Trophoblast cell (in vitro differentiated cells and primary cell): ENCODE results near the gene USP11.

Source experiments
- DNase-seq, 2 donors: peaks; one replicate each; pipeline ENCODE4 v3.0.0-alpha.2; 2016
- H2AFZ ChIP-seq: 2 replicates; pipeline ENCODE4 v1.6.1; 2013; ENCODE audit warnings: low read length, moderate library complexity, mild to moderate bottlenecking; ENCODE audit not compliant: insufficient read depth, poor library complexity
- H2AK5ac ChIP-seq: 2 replicates; pipeline ENCODE4 v1.6.1; 2013; ENCODE audit warnings: mild to moderate bottlenecking, low read length
- H2BK120ac ChIP-seq: 2 replicates; pipeline ENCODE4 v1.6.1; 2013; ENCODE audit warnings: low read length, mild to moderate bottlenecking, moderate library complexity; ENCODE audit not compliant: insufficient read depth, poor library complexity
- H2BK12ac ChIP-seq: 2 replicates; pipeline ENCODE4 v1.6.1; 2013; ENCODE audit warnings: mild to moderate bottlenecking, low read length, moderate library complexity
- H2BK5ac ChIP-seq: 2 replicates; pipeline ENCODE4 v1.6.1; 2013; ENCODE audit warnings: low read length, low read depth, moderate library complexity, mild to moderate bottlenecking; ENCODE audit not compliant: poor library complexity
- H3K14ac ChIP-seq: 2 replicates; pipeline ENCODE4 v1.6.1; 2013; ENCODE audit warnings: mild to moderate bottlenecking, low read length
- H3K18ac ChIP-seq: 2 replicates; pipeline ENCODE4 v1.6.1; 2013; ENCODE audit warnings: mild to moderate bottlenecking, low read length
- H3K23ac ChIP-seq: 2 replicates; pipeline ENCODE4 v1.6.1; 2013; ENCODE audit warnings: low read length
- H3K27ac ChIP-seq: 2 replicates; pipeline ENCODE4 v1.5.1; 2013; ENCODE audit warnings: low read depth, mild to moderate bottlenecking, inconsistent platforms, low read length, moderate library complexity
- H3K27me3 ChIP-seq: 2 replicates; pipeline ENCODE4 v1.6.1; 2013; ENCODE audit warnings: inconsistent platforms, mild to moderate bottlenecking, low read length, moderate library complexity; ENCODE audit not compliant: insufficient read depth
- H3K36me3 ChIP-seq, 2 experiments: 1 replicate in 1 of 2; 2 replicates in 1 of 2; pipeline ENCODE4 v1.6.1; 2013; ENCODE audit warnings: low read length in 2 of 2, mild to moderate bottlenecking in 2 of 2, moderate library complexity in 1 of 2; ENCODE audit not compliant: insufficient read depth in 2 of 2, control insufficient read depth in 1 of 2
- H3K4ac ChIP-seq: 2 replicates; pipeline ENCODE4 v1.6.1; 2013; ENCODE audit warnings: low read depth, mild to moderate bottlenecking, low read length, moderate library complexity
- H3K4me1 ChIP-seq, 2 experiments: 1 replicate in 1 of 2; 2 replicates in 1 of 2; pipeline ENCODE4 v1.6.1; 2013; ENCODE audit warnings: low read length in 2 of 2, mild to moderate bottlenecking in 2 of 2, moderate library complexity in 1 of 2; ENCODE audit not compliant: insufficient read depth in 2 of 2, control insufficient read depth in 1 of 2
- H3K4me2 ChIP-seq: 2 replicates; pipeline ENCODE4 v1.6.1; 2013; ENCODE audit warnings: inconsistent platforms, mild to moderate bottlenecking, low read length, moderate library complexity
- H3K4me3 ChIP-seq: 2 replicates; pipeline ENCODE4 v1.5.1; 2013; ENCODE audit warnings: mild to moderate bottlenecking, low read depth, low read length, inconsistent platforms
- H3K79me1 ChIP-seq: one replicate; pipeline ENCODE4 v1.6.1; 2013; ENCODE audit warnings: low read length
- H3K79me2 ChIP-seq: 2 replicates; pipeline ENCODE4 v1.6.1; 2013; ENCODE audit warnings: low read length, mild to moderate bottlenecking; ENCODE audit not compliant: control insufficient read depth, insufficient read depth, poor library complexity
- H3K9ac ChIP-seq: 2 replicates; pipeline ENCODE4 v1.6.1; 2013; ENCODE audit warnings: mild to moderate bottlenecking, low read length
- H3K9me3 ChIP-seq: 2 replicates; pipeline ENCODE4 v1.6.1; 2013; ENCODE audit warnings: low read depth, mild to moderate bottlenecking, control low read depth, inconsistent platforms, low read length; ENCODE audit not compliant: insufficient read depth
- H4K12ac ChIP-seq: 2 replicates; pipeline ENCODE4 v1.6.1; 2013; ENCODE audit warnings: low read depth, mild to moderate bottlenecking, low read length, moderate library complexity
- H4K8ac ChIP-seq: 2 replicates; pipeline ENCODE4 v1.6.1; 2013; ENCODE audit warnings: low read depth, mild to moderate bottlenecking, low read length, moderate library complexity
- H4K91ac ChIP-seq: one replicate; pipeline ENCODE4 v1.6.1; 2013; ENCODE audit warnings: low read depth, mild to moderate bottlenecking, low read length, moderate library complexity
- WGBS: extraction: QIAGEN DNeasy Blood & Tissue Kit; methylation state at CpG from one replicate; pipeline ENCODE4 v1.1.7; 2013; ENCODE audit warnings: missing lambda C conversion rate; ENCODE audit not compliant: insufficient read length, insufficient coverage; ENCODE audit errors: extremely low coverage; 5-methylcytosine and 5-hydroxymethylcytosine counted together

The USP11 gene

DNA sequence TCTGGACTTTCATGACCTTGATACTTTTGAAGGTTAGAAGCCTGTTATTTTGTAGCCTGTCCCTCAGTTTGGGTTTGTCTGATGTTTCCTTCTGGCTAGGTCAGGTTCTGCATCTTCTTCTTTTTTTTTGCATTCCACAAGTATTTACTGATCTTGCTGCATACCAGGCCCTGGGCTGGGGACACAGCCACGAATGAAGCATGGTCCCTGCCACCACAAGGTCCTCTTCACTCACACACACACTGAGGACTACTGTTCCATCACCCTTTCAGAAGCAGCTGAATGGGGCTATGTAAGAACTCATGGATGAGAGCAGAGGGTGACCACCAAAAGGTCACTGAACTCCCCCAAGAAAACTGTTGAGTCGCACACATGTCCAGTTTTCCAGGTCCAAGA, 39.2 kb downstream of the USP11 start:
- no peak overlapping the region for H2BK12ac ChIP-seq
- H3K4ac ChIP-seq, result no peak overlapping the region
- no peak overlapping the region for H4K8ac ChIP-seq
- H2BK5ac ChIP-seq, result no peak overlapping the region
- WGBS, result no CpG with 5 or more reads among the region's 2 CpGs
- DNase-seq, result no peak
- no peak overlapping the region for H3K27ac ChIP-seq
- no peak overlapping the region for H2AFZ ChIP-seq
- H3K4me3 ChIP-seq, result no peak overlapping the region
- H2AK5ac ChIP-seq, result no peak overlapping the region
- H3K4me1 ChIP-seq, result no peaks in the 10 kb centered on the region
- no peak overlapping the region for H2BK120ac ChIP-seq
- no peak overlapping the region for H4K91ac ChIP-seq
- no peak overlapping the region for H3K14ac ChIP-seq
- no peaks in the 10 kb centered on the region for H3K27me3 ChIP-seq
- no peaks in the 10 kb centered on the region for H3K79me2 ChIP-seq
- H3K79me1 ChIP-seq, result no peaks in the 10 kb centered on the region
- no peak overlapping the region for H3K23ac ChIP-seq
- no peak overlapping the region for H3K4me2 ChIP-seq
- no peak overlapping the region for H3K18ac ChIP-seq
- H4K12ac ChIP-seq, result no peak overlapping the region
- H3K9me3 ChIP-seq, result no peaks in the 10 kb centered on the region
- no peaks in the 10 kb centered on the region for H3K36me3 ChIP-seq
- H3K9ac ChIP-seq, result no peak overlapping the region

DNA sequence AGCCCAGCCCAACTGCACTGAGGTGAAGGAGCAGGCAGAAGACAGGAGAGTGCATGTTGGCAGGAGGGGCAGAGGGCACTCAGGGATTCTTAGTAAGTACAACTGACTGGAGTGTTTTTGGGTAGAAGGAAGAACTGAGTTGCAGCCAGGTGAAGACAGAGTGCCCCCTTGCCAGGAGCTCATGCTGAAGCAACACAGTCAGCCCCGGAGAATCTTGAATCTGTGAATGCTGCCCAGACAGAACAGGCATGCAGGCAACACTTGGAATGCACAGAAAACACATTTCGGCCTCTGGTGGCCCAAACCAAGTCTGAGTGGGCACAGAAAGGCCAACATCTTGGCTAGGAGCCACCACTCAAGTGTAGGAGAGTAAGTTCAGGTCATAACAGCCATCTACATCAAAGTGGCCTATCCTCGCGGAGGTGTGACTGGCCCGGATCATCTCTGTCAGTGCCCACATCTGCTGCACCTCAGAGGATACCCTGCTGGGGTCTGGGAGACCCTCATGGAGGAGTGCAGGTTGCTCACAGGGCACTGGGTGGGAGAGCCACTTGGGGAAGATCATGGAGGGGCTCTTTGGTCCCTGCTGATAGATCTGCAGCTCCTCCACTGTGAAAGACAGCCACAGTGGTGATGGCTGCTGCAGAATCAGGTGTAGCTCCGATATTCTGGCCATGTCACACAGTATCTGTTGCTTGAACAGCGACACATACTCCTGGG, 40.4 kb downstream of the USP11 start:
- no peak for DNase-seq
- no peak overlapping the region for H2BK5ac ChIP-seq
- H3K4me3 ChIP-seq, result no peak overlapping the region
- H2BK12ac ChIP-seq, result no peak overlapping the region
- no peaks in the 10 kb centered on the region for H3K4me1 ChIP-seq
- H3K14ac ChIP-seq, result no peak overlapping the region
- H2AK5ac ChIP-seq, result peak overlapping the region; percentile 74
- no peaks in the 10 kb centered on the region for H3K9me3 ChIP-seq
- H3K36me3 ChIP-seq, result no peaks in the 10 kb centered on the region
- H3K4me2 ChIP-seq, result no peak overlapping the region
- H3K27me3 ChIP-seq, result no peaks in the 10 kb centered on the region
- H4K8ac ChIP-seq, result no peak overlapping the region
- no CpG with 5 or more reads among the region's 7 CpGs for WGBS
- no peak overlapping the region for H3K4ac ChIP-seq
- H3K9ac ChIP-seq, result no peak overlapping the region
- H3K79me2 ChIP-seq, result no peaks in the 10 kb centered on the region
- H2AFZ ChIP-seq, result no peak overlapping the region
- H3K79me1 ChIP-seq, result no peaks in the 10 kb centered on the region
- no peak overlapping the region for H4K91ac ChIP-seq
- H4K12ac ChIP-seq, result no peak overlapping the region
- H3K18ac ChIP-seq, result no peak overlapping the region
- H3K23ac ChIP-seq, result no peak overlapping the region
- no peak overlapping the region for H2BK120ac ChIP-seq
- H3K27ac ChIP-seq, result no peak overlapping the region

DNA sequence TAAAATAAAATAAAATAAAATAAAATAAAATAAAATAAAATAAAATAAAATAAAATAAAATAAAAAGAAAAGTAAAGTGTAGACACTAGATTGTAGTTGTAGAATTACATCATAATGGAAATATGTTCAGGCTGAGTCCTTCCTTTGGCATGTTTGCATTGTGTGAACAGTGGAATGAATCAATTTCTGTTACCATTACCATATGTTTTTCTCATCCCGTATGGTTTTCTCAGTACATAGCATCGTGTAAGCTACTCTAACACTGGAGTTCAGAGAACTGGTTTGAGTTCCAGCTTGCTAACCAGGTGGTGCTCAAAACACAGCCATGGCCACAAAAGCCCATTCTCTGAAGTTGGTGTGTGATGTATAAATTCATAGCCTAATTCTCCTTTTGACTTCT, 45.9 kb downstream of the USP11 start:
- H4K12ac ChIP-seq, result no peak overlapping the region
- no peak overlapping the region for H3K9ac ChIP-seq
- no peaks in the 10 kb centered on the region for H3K9me3 ChIP-seq
- H3K18ac ChIP-seq, result no peak overlapping the region
- H2AK5ac ChIP-seq, result no peak overlapping the region
- no peaks in the 10 kb centered on the region for H3K27me3 ChIP-seq
- H3K27ac ChIP-seq, result no peak overlapping the region
- WGBS, result no CpG with 5 or more reads among the region's 2 CpGs
- no peak overlapping the region for H2BK12ac ChIP-seq
- no peak overlapping the region for H2BK5ac ChIP-seq
- no peak overlapping the region for H3K14ac ChIP-seq
- no peak overlapping the region for H2BK120ac ChIP-seq
- H3K4ac ChIP-seq, result no peak overlapping the region
- no peak overlapping the region for H3K23ac ChIP-seq
- H3K4me2 ChIP-seq, result no peak overlapping the region
- no peak overlapping the region for H3K4me3 ChIP-seq
- no peak overlapping the region for H2AFZ ChIP-seq
- no peaks in the 10 kb centered on the region for H3K79me2 ChIP-seq
- H4K91ac ChIP-seq, result no peak overlapping the region
- H3K79me1 ChIP-seq, result no peaks in the 10 kb centered on the region
- peak; percentile 5 to 8 for DNase-seq
- no peaks in the 10 kb centered on the region for H3K4me1 ChIP-seq
- H3K36me3 ChIP-seq, result no peaks in the 10 kb centered on the region
- no peak overlapping the region for H4K8ac ChIP-seq

DNA sequence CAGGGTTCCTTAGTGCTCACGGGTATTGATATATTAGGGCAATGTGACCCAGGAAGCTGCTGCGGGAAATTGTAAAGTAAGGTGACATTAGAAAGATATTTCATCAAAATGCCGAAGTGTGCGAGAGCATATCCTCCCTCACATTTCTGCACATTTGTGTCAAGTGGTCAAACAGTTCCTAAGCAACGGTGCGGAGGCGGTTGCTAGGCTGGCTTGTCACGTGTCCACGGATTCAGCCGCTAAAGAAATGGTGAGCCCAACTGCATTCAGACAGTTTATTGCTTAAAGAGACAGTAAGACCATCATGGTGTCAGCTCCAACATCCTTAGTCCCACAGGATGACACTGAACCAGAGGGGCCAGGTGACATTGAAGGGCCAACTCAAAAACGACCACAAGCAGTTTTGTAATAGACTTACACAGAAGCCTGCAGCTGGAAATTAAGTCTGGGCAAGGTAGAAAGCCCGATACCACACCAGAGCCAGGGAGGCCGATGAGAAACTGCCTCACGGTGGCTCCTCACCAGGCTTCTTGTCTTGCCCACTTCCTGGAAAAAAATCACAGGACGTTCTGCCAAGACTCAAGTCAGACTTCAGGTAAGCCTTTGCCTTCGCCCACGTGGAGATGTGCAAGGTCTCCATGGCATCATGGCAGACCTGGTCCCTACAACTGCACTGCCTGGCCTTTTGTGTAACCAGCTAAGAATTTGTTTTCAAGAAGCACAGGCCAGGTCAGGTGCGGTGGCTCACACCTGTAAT, 50.4 kb downstream of the USP11 start:
- no peak overlapping the region for H3K4me2 ChIP-seq
- no peak overlapping the region for H2BK12ac ChIP-seq
- no CpG with 5 or more reads among the region's 18 CpGs for WGBS
- no peaks in the 10 kb centered on the region for H3K79me2 ChIP-seq
- H3K27ac ChIP-seq, result no peak overlapping the region
- H3K23ac ChIP-seq, result no peak overlapping the region
- no peaks in the 10 kb centered on the region for H3K79me1 ChIP-seq
- H3K14ac ChIP-seq, result no peak overlapping the region
- no peak overlapping the region for H2AFZ ChIP-seq
- H3K4ac ChIP-seq, result no peak overlapping the region
- no peaks in the 10 kb centered on the region for H3K36me3 ChIP-seq
- H3K18ac ChIP-seq, result no peak overlapping the region
- no peak overlapping the region for H2BK5ac ChIP-seq
- H2BK120ac ChIP-seq, result no peak overlapping the region
- no peak overlapping the region for H2AK5ac ChIP-seq
- H3K9ac ChIP-seq, result no peak overlapping the region
- H3K27me3 ChIP-seq, result no peaks in the 10 kb centered on the region
- no peak overlapping the region for H4K91ac ChIP-seq
- no peaks in the 10 kb centered on the region for H3K9me3 ChIP-seq
- no peaks in the 10 kb centered on the region for H3K4me1 ChIP-seq
- no peak overlapping the region for H3K4me3 ChIP-seq
- H4K12ac ChIP-seq, result no peak overlapping the region
- no peak for DNase-seq
- H4K8ac ChIP-seq, result no peak overlapping the region
